CD4-positive, CD25-positive, alpha-beta regulatory T cell (primary cell): ENCODE measurements around the gene MBOAT2. TPM values are rescaled to one million over a fixed set of nuclear protein-coding genes. Genes with fewer than 3 reads are reported as not detected.
"Not testable (repeated sequence)": the region's sequence is repeated elsewhere in the genome, so short reads cannot be mapped to it uniquely, and the experiment has no call there.

ENCODE experiments used
- ATAC-seq, 2 donors: fragments of 150-1000 bp; cut with Tn5 transposase; one replicate each; pipeline ENCODE4 v1.10.0; 2021; ENCODE audit warnings: low read depth in 2 of 2, moderate number of reproducible peaks in 2 of 2, moderate library complexity in 1 of 2
- DNase-seq, 3 donors: peaks; one replicate each; pipeline versions ENCODE4 v3.0.0 to v3.0.0-alpha.2; 2012 to 2022; ENCODE audit warnings: mixed read lengths in 1 of 3
- H3K27ac ChIP-seq: one replicate; pipeline ENCODE4 v1.7.0; 2013; ENCODE audit warnings: mild to moderate bottlenecking, low read length; ENCODE audit not compliant: insufficient read depth, poor library complexity, severe bottlenecking
- H3K27me3 ChIP-seq: one replicate; pipeline ENCODE4 v1.7.0; 2013; ENCODE audit warnings: low read length; ENCODE audit not compliant: control insufficient read depth, insufficient read depth
- H3K36me3 ChIP-seq: one replicate; pipeline ENCODE4 v1.7.0; 2013; ENCODE audit warnings: mild to moderate bottlenecking, low read length, moderate library complexity; ENCODE audit not compliant: control insufficient read depth, insufficient read depth
- H3K4me1 ChIP-seq: 2 replicates; pipeline ENCODE4 v1.7.0; 2013; ENCODE audit warnings: mild to moderate bottlenecking, low read length; ENCODE audit not compliant: insufficient read depth, control insufficient read depth, poor library complexity, severe bottlenecking
- H3K4me3 ChIP-seq: one replicate; pipeline ENCODE4 v1.7.0; 2013; ENCODE audit warnings: low read depth, mild to moderate bottlenecking, low read length, moderate library complexity
- H3K9me3 ChIP-seq, 2 experiments: 1 replicate in 1 of 2; 2 replicates in 1 of 2; pipeline ENCODE4 v1.7.0; 2013; ENCODE audit warnings: low read length in 2 of 2, mild to moderate bottlenecking in 1 of 2, moderate library complexity in 1 of 2; ENCODE audit not compliant: control insufficient read depth in 2 of 2
- H3K27ac Mint-ChIP-seq, 3 donors: one replicate each; pipeline ENCODE4 v1.8.0; 2020 to 2022; ENCODE audit warnings: mild to moderate bottlenecking in 3 of 3, mixed read lengths in 3 of 3, moderate library complexity in 2 of 3
- H3K27me3 Mint-ChIP-seq: one replicate; pipeline ENCODE4 v1.8.0; 2022; ENCODE audit warnings: mild to moderate bottlenecking, mixed read lengths
- H3K36me3 Mint-ChIP-seq: one replicate; pipeline ENCODE4 v1.8.0; 2020; ENCODE audit warnings: mixed read lengths
- H3K4me1 Mint-ChIP-seq, 4 donors: one replicate each; pipeline ENCODE4 v1.8.0; 2020 to 2022; ENCODE audit warnings: mixed read lengths in 4 of 4, mild to moderate bottlenecking in 1 of 4
- H3K4me3 Mint-ChIP-seq, 4 donors: one replicate each; pipeline ENCODE4 v1.8.0; 2020 to 2022; ENCODE audit warnings: mild to moderate bottlenecking in 4 of 4, mixed read lengths in 4 of 4, moderate library complexity in 3 of 4
- H3K9me3 Mint-ChIP-seq, 7 donors: one replicate each; pipeline ENCODE4 v1.8.0; 2020 to 2022; ENCODE audit warnings: mixed read lengths in 7 of 7, mild to moderate bottlenecking in 3 of 7, moderate library complexity in 2 of 7
- polyA plus RNA-seq, 4 donors: library from polyadenylated mRNA; unstranded; fragments of 300-500 nt; fragmentation: Illumina TruSeq; gene quantifications; one replicate each; pipeline ENCODE4 v1.2.3, GENCODE V29; 2021
- total RNA-seq: library from RNA; stranded (reverse); gene quantifications from one replicate; pipeline ENCODE4 v1.2.3, GENCODE V29; 2022

The MBOAT2 gene
- total and polyA plus RNA-seq, 5 donors from 2014 or later: 0.19 to 2.9 (median 0.56) TPM; not detected in 2

DNA sequence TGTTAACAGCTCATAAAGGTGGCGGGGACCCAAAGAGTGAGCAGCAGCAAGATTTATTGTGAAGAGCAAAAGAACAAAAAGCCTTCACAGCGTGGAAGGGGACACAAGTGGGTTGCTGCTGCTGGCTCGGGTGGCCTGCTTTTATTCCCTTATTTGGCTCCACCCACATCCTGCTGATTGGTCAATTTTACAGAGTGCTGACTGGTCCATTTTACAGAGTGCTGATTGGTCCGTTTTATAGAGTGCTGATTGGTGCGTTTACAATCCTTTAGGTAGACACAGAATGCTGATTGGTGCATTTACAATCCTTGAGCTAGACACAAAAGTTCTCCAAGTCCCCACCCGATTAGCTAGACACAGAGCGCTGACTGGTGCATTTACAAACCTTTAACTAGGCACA, 100.7 kb downstream of the MBOAT2 start:
- H3K27me3 ChIP-seq, H3K9me3 ChIP-seq, H3K4me3 ChIP-seq, H3K36me3 Mint-ChIP-seq, DNase-seq, H3K4me1 Mint-ChIP-seq, H3K36me3 ChIP-seq, H3K9me3 Mint-ChIP-seq, H3K27ac Mint-ChIP-seq, H3K4me1 ChIP-seq, H3K27ac ChIP-seq, ATAC-seq, H3K4me3 Mint-ChIP-seq, H3K27me3 Mint-ChIP-seq: not testable (repeated sequence)

DNA sequence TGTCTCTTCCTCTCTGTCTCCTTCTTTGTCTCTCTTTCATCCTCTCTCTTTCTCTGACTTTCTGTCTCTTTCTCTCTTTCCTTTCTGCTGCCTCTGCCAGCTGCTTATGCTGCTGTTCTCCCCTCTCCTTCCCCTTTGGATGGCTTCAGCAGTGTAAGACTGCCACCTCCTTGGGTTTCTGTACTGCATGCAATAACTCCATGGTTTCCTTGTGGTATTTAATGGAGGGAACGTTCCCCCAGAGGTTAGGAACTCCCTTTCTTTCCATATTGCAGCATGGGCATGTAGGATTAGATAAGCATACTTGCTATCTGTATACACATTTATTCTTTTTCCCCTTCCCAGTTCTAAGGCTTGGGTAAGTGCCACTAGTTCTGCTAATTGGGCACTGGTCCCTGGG, 106.3 kb downstream of the MBOAT2 start:
- not testable (repeated sequence) for H3K9me3 ChIP-seq

DNA sequence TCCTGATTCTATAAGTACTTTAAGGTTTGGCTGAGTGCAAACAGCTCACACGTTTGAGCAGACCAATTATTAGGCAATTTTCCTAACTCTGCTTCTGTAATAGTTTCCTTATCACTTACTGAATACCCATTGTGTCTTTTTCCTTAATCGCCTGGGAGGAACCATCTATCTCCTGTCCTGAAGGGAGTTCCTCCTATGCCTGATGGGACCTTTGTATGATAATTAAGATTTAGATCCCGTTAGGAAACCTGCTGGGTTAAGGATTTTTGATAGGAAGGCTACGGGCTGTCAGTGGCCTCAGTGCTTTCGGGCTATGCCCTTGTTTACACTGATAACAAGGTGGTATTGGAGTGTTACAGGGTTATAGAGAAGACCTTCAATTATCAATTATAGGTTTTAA, 106.8 kb downstream of the MBOAT2 start:
- not testable (repeated sequence) for H3K36me3 Mint-ChIP-seq, H3K4me1 Mint-ChIP-seq, DNase-seq, H3K27me3 ChIP-seq, H3K9me3 Mint-ChIP-seq, H3K9me3 ChIP-seq, H3K4me3 ChIP-seq, H3K27ac ChIP-seq, H3K4me3 Mint-ChIP-seq, H3K4me1 ChIP-seq, H3K36me3 ChIP-seq, ATAC-seq, H3K27me3 Mint-ChIP-seq, H3K27ac Mint-ChIP-seq

More for the DNA sequence above, 106.3 kb downstream of the MBOAT2 start:
- H3K4me1 Mint-ChIP-seq, H3K4me3 ChIP-seq, DNase-seq, H3K36me3 Mint-ChIP-seq, H3K27ac Mint-ChIP-seq, ATAC-seq, H3K36me3 ChIP-seq, H3K27me3 ChIP-seq, H3K4me1 ChIP-seq, H3K9me3 Mint-ChIP-seq, H3K27ac ChIP-seq, H3K4me3 Mint-ChIP-seq, H3K27me3 Mint-ChIP-seq: not testable (repeated sequence)

DNA sequence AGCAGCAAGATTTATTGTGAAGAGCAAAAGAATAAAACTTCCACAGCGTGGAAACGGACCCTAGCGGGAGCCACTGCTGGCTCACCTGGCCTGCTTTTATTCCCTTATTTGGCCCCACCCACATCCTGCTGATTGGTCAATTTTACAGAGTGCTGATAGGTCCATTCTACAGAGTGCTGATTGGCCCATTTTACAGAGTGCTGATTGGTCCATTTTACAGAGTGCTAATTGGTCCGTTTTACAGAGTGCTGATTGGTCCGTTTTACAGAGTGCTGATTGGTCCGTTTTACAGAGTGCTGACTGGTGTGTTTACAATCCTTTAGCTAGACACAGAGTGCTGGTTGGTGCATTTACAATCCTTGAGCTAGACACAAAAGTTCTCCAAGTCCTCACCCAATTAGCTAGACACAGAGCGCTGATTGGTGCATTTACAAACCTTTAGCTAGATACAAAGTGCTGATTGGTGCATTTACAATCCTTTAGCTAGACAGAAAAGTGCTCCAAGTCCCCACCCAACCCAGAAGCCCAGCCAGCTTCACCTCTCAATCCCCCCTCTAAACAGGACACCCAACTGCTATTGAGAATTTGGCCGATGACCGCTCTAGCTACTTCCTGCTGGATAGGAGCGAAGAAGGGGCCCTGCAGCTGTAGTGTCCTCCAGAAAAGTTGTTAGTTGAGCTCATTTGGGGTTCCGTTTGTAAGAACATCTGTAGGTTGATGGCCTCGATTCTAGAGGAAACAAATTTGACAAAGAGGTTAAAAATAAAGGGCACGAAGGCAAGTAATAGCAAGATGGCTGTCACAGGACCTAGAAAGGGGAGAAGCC, 108.2 kb downstream of the MBOAT2 start:
- H3K36me3 ChIP-seq, H3K27ac Mint-ChIP-seq, H3K27ac ChIP-seq, DNase-seq, H3K27me3 ChIP-seq, H3K9me3 ChIP-seq, H3K27me3 Mint-ChIP-seq, H3K4me3 ChIP-seq, H3K36me3 Mint-ChIP-seq, H3K4me1 ChIP-seq, H3K9me3 Mint-ChIP-seq, H3K4me1 Mint-ChIP-seq, H3K4me3 Mint-ChIP-seq, ATAC-seq: not testable (repeated sequence)

DNA sequence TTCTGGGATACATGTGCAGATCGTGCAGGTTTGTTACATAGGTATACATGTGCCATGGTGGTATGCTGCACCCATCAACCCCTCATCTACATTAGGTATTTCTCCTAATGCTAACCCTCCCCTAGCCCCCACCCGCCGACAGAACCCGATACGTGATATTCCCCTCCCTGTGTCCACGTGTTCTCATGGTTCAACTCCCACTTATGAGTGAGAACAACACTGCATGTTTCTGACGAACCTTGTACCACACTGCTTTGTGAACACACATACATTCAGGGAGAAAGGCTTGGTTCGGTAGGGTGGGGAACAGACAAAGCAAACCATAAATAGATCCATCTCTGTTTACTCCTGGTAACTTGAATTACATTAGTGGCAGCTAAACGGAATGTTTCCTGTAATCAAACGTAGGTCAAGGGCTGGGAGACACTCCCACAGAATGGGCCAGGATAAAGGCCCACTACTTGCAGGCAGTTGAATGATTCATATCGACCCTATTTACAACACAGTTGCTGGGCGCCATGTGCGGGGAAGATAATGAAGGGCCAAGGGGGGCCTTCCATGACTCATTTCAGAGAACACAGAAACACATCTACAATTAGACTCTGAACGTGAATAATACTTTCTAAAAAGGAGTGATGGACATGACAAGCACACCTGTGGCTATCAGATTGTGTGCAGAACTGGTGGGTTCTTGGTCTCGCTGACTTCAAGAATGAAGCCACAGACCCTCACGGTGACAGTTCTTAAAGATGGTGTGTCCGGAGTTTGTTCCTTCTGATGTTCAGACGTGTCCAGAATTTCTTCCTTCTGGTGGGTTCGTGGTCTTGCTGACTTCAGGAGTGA, 109.3 kb downstream of the MBOAT2 start:
- no peaks in the 10 kb centered on the region for H3K36me3 Mint-ChIP-seq
- no peaks in the 10 kb centered on the region for H3K9me3 ChIP-seq
- H3K27ac ChIP-seq: no peak overlapping the region
- peaks cover 4% of the 10 kb centered on the region for H3K27me3 Mint-ChIP-seq
- H3K36me3 ChIP-seq: no peaks in the 10 kb centered on the region
- no peaks in the 10 kb centered on the region for H3K4me1 Mint-ChIP-seq
- no peaks in the 10 kb centered on the region for H3K4me1 ChIP-seq
- no peaks in the 10 kb centered on the region for H3K27me3 ChIP-seq
- DNase-seq (no peak), ATAC-seq (no peak)
- H3K27ac Mint-ChIP-seq: no peak overlapping the region
- no peak overlapping the region for H3K4me3 ChIP-seq
- H3K9me3 Mint-ChIP-seq: peaks cover 0 to 10% (median 4%) of the 10 kb centered on the region in 7 donors
- H3K4me3 Mint-ChIP-seq: no peak overlapping the region

DNA sequence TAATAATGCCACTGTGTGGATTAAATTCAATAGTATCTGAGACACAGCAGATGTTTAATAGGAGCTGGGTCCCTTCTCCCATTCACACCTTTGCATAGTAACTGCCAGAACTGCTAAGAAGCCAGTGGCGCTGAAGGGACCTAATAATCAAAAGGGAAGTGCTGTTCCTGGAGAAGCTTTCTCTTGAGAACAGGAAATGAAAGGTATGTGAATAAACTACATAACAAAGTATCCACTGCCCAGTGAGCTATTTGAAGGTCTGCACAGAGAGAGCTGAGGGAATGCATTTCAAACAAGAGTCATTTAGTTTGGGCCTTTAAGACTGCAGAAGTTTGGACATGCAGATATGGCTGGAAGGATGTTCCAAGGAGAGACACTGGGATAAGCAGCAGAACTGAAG, 110.0 kb downstream of the MBOAT2 start:
- no peaks in the 10 kb centered on the region for H3K36me3 Mint-ChIP-seq
- H3K9me3 Mint-ChIP-seq: peaks cover 0 to 10% (median 4%) of the 10 kb centered on the region in 7 donors
- Histone ChIP-seq H3K27me3 (no peaks in the 10 kb centered on the region), H3K4me1 (no peaks in the 10 kb centered on the region), H3K36me3 (no peaks in the 10 kb centered on the region), H3K4me3 (no peak overlapping the region), H3K27ac (no peak overlapping the region), H3K9me3 (no peaks in the 10 kb centered on the region)
- no peak overlapping the region for H3K27ac Mint-ChIP-seq
- DNase-seq: no peak
- H3K4me1 Mint-ChIP-seq: no peaks in the 10 kb centered on the region
- no peak for ATAC-seq
- no peak overlapping the region for H3K4me3 Mint-ChIP-seq
- peaks cover 4% of the 10 kb centered on the region for H3K27me3 Mint-ChIP-seq

DNA sequence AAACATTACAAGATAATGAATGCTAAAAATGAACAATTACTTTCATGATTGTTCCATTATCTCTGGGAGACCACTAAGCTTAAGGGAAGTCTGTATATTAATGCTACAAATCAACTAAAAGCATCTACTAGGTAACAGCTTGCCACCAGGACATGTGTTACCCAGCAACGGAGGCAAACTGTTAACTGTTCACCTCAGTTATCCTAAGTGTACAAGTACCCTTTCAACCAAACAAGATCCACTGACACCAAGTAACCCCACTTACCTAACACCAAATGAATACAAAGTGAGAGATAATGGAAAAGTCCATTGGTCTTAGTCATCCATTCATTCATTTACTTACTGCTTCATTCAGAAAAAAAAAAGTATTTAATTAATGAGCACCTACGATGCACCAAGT, 111.4 kb downstream of the MBOAT2 start:
- DNase-seq: no peak
- Mint-ChIP-seq H3K9me3 (peaks cover 0 to 10% (median 4%) of the 10 kb centered on the region in 7 donors), H3K36me3 (no peaks in the 10 kb centered on the region), H3K27me3 (peaks cover 4% of the 10 kb centered on the region), H3K27ac (no peak overlapping the region), H3K4me1 (no peaks in the 10 kb centered on the region), H3K4me3 (no peak overlapping the region)
- Histone ChIP-seq H3K36me3 (no peaks in the 10 kb centered on the region), H3K4me1 (no peaks in the 10 kb centered on the region), H3K4me3 (no peak overlapping the region), H3K27me3 (no peaks in the 10 kb centered on the region), H3K27ac (no peak overlapping the region), H3K9me3 (no peaks in the 10 kb centered on the region)
- ATAC-seq: no peak
